GM23338 (cell line): ENCODE data around the gene GJA10. TPM values are rescaled to one million over a fixed set of nuclear protein-coding genes. Genes with fewer than 3 reads are reported as not detected.

Source experiments
- ATAC-seq: fragments of 200-7000 bp; cut with Tn5 transposase; 3 replicates; pipeline ENCODE4 v1.9.1; 2020
- DNase-seq: peaks from one replicate; pipeline ENCODE4 v3.0.0-alpha.2; 2015; ENCODE audit warnings: low spot score
- H2AFZ ChIP-seq: fragments of 200-600 bp; sonication (generic); 2 replicates; pipeline ENCODE4 v1.8.0; 2016; ENCODE audit warnings: antibody characterized with exemption, mild to moderate bottlenecking, moderate library complexity
- H3F3A ChIP-seq: fragments of 200-600 bp; sonication (generic); replicated peaks from 2 replicates; pipeline ENCODE4 v1.8.0; 2017; ENCODE audit warnings: antibody characterized with exemption, mixed run types, low read depth
- H3K27ac ChIP-seq: fragments of 200-600 bp; sonication (generic); 2 replicates; pipeline ENCODE4 v1.6.1; 2016; ENCODE audit warnings: low read depth
- H3K27me3 ChIP-seq: fragments of 200-600 bp; sonication (generic); 2 replicates; pipeline ENCODE4 v1.8.0; 2016; ENCODE audit warnings: mild to moderate bottlenecking, mixed run types, moderate library complexity; ENCODE audit not compliant: insufficient read depth
- H3K36me3 ChIP-seq: fragments of 200-600 bp; sonication (generic); 2 replicates; pipeline ENCODE4 v1.8.0; 2016; ENCODE audit warnings: mild to moderate bottlenecking; ENCODE audit not compliant: insufficient read depth
- H3K4me1 ChIP-seq: fragments of 200-600 bp; sonication (generic); 2 replicates; pipeline ENCODE4 v1.8.0; 2016; ENCODE audit warnings: mild to moderate bottlenecking, moderate library complexity; ENCODE audit not compliant: insufficient read depth
- H3K4me2 ChIP-seq: fragments of 200-600 bp; sonication (generic); 2 replicates; pipeline ENCODE4 v1.7.1; 2017; ENCODE audit warnings: mixed run types
- H3K4me3 ChIP-seq: fragments of 200-600 bp; sonication (generic); 2 replicates; pipeline ENCODE4 v1.6.1; 2016; ENCODE audit warnings: mixed run types
- H3K79me2 ChIP-seq: fragments of 200-600 bp; sonication (generic); replicated peaks from 2 replicates; pipeline ENCODE4 v1.8.0; 2017; ENCODE audit warnings: mild to moderate bottlenecking; ENCODE audit not compliant: insufficient read depth
- H3K9me2 ChIP-seq: fragments of 200-600 bp; sonication (generic); 2 replicates; pipeline ENCODE4 v1.8.0; 2017; ENCODE audit not compliant: insufficient read depth
- H4K20me1 ChIP-seq: fragments of 200-600 bp; sonication (generic); replicated peaks from 2 replicates; pipeline ENCODE4 v1.8.0; 2017; ENCODE audit warnings: mild to moderate bottlenecking; ENCODE audit not compliant: insufficient read depth
- H3K27ac Mint-ChIP-seq: 2 replicates; pipeline ENCODE4 v1.8.0; 2020; ENCODE audit warnings: inconsistent platforms, mild to moderate bottlenecking, moderate library complexity, mixed read lengths
- H3K27me3 Mint-ChIP-seq: 3 replicates; pipeline ENCODE4 v1.8.0; 2022; ENCODE audit warnings: low read depth, mild to moderate bottlenecking, moderate library complexity, mixed read lengths, inconsistent platforms; ENCODE audit not compliant: insufficient read depth, poor library complexity
- H3K36me3 Mint-ChIP-seq: 3 replicates; pipeline ENCODE4 v1.8.0; 2021; ENCODE audit warnings: low read depth, mild to moderate bottlenecking, inconsistent platforms, moderate library complexity, mixed read lengths
- H3K4me1 Mint-ChIP-seq: 3 replicates; pipeline ENCODE4 v1.8.0; 2020; ENCODE audit warnings: mild to moderate bottlenecking, inconsistent platforms, mixed read lengths
- H3K4me3 Mint-ChIP-seq: 3 replicates; pipeline ENCODE4 v1.8.0; 2021; ENCODE audit warnings: moderate library complexity, mild to moderate bottlenecking, inconsistent platforms, mixed read lengths
- H3K9me3 Mint-ChIP-seq: 3 replicates; pipeline ENCODE4 v1.8.0; 2020; ENCODE audit warnings: moderate library complexity, mild to moderate bottlenecking, inconsistent platforms, mixed read lengths
- CREB1 ChIP-seq: fragments of 250-450 bp; sonication (Bioruptor Pico); IDR thresholded peaks from 2 replicates; pipeline ENCODE4 v1.5.0; 2020; ENCODE audit warnings: low read depth, mild to moderate bottlenecking, moderate library complexity
- EZH2 ChIP-seq: fragments of 200-600 bp; sonication (generic); IDR thresholded peaks from one replicate; pipeline ENCODE4 v1.8.0; 2017; ENCODE audit warnings: antibody characterized with exemption, mild to moderate bottlenecking, low read depth; ENCODE audit not compliant: unreplicated experiment
- EZH2phosphoT487 ChIP-seq: fragments of 200-600 bp; sonication (generic); IDR thresholded peaks from one replicate; pipeline ENCODE4 v1.8.1; 2018; ENCODE audit warnings: antibody characterized with exemption; ENCODE audit not compliant: unreplicated experiment
- JUNB ChIP-seq: IDR thresholded peaks from one replicate; pipeline ENCODE4 v1.6.1; 2016; ENCODE audit warnings: antibody characterized with exemption; ENCODE audit not compliant: unreplicated experiment
- NANOG ChIP-seq: IDR thresholded peaks from 2 replicates; pipeline ENCODE4 v1.6.1; 2016; ENCODE audit warnings: antibody characterized with exemption, borderline replicate concordance
- POLR2AphosphoS5 ChIP-seq: IDR thresholded peaks from 2 replicates; pipeline ENCODE4 v1.6.1; 2016; ENCODE audit warnings: antibody characterized with exemption, low read depth
- STAT1 ChIP-seq: IDR thresholded peaks from one replicate; pipeline ENCODE4 v1.6.1; 2016; ENCODE audit warnings: antibody characterized with exemption; ENCODE audit not compliant: unreplicated experiment
- ZNF114 ChIP-seq: fragments of 250-450 bp; sonication (Bioruptor Pico); IDR thresholded peaks from 2 replicates; pipeline ENCODE4 v1.5.0; 2020; ENCODE audit warnings: mild to moderate bottlenecking, moderate library complexity
- ZNF331 ChIP-seq: fragments of 250-450 bp; sonication (Bioruptor Pico); IDR thresholded peaks from 2 replicates; pipeline ENCODE4 v1.5.0; 2020; ENCODE audit warnings: low read depth, mild to moderate bottlenecking, moderate library complexity
- ZNF462 ChIP-seq: fragments of 250-450 bp; sonication (Bioruptor Pico); IDR thresholded peaks from 2 replicates; pipeline ENCODE4 v1.5.0; 2020; ENCODE audit warnings: mild to moderate bottlenecking, moderate library complexity
- polyA plus RNA-seq: library from polyadenylated mRNA; unstranded; fragments of >200 nt; fragmentation: Nextera tagmentation; extraction: Ambion mirVana; gene quantifications from 2 replicates; pipeline ENCODE4 v1.2.1, GENCODE V29; 2016
- total RNA-seq: library from RNA; depleted of rRNA; stranded (reverse); fragments of >200 nt; shearing (Covaris generic); gene quantifications from 2 replicates; pipeline ENCODE4 v1.2.3, GENCODE V29; 2014
- TF ChIP-seq, protein P1 (sequence below): IDR thresholded peaks from 2 replicates; pipeline ENCODE4 v1.6.1; 2016; ENCODE audit warnings: antibody characterized with exemption

GJA10 gene
- total and polyA plus RNA-seq, 2 experiments from 2014 or later, result not detected

- TF ChIP-seq ZNF462, result no peak
- TF ChIP-seq CREB1 (CRISPR knock-in tag), result no peak
- no peak for TF ChIP-seq ZNF114 (CRISPR knock-in tag)
Measured at GRCh38 chr6:89927264-89927663, 33.0 kb downstream of the GJA10 start (continued).

DNA sequence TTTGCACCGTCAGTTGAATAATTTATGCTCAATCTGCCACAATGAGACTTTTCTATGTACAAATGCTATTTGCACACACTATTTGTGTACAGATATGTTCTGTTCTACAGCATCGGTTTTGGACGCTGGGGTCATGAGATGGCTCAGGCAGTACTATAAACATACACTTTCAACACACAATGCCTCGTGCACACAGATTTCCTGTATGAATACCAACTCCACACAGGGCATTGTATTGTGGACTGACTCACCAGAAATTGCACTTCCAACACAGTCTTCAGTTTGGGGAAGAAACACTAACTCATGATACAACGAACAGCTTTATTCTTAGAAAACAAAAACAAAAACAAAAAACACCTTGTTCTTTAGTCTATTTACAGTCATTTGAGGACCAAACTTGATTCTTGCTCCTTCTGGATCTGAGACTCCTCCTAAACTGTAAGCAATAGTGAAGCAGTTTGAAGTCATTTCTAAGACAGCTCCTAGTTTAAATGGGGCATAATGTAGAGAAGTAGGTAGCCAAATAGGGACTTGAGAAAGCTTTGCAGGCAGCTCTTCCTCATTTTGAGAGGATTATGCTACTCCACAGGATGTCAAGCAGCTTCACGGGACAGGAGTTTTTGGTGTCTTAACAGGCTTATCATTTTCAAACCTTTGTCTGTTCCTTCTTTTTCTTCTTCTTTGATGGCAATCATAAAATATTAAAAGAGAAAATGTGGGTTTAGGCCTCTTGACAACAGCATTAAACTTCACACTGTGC is 33.7 kb downstream of the GJA10 start:
- Mint-ChIP-seq H3K27ac (no peak overlapping the region), H3K36me3 (no peaks in the 10 kb centered on the region), H3K27me3 (peaks cover 2% of the 10 kb centered on the region), H3K4me3 (no peak overlapping the region), H3K4me1 (peaks cover 8% of the 10 kb centered on the region), H3K9me3 (no peaks in the 10 kb centered on the region)
- Histone ChIP-seq H2AFZ (no peak overlapping the region), H3F3A (no peaks in the 10 kb centered on the region), H3K27me3 (no peaks in the 10 kb centered on the region), H3K79me2 (no peaks in the 10 kb centered on the region), H3K4me1 (0 out of 2 replicates have a peak, but pooled peaks cover 5% of the 10 kb centered on the region), H3K4me2 (no peak overlapping the region), H3K4me3 (no peak overlapping the region), H3K9me2 (no peaks in the 10 kb centered on the region; the same call in 1 of the 2 replicates), H4K20me1 (no peaks in the 10 kb centered on the region), H3K36me3 (no peaks in the 10 kb centered on the region), H3K27ac (no peak overlapping the region)
- no peak for DNase-seq
- no peak for ATAC-seq
- TF ChIP-seq JUNB (no peak), CREB1 (CRISPR knock-in tag) (no peak), EZH2 (no peak), ZNF331 (CRISPR knock-in tag) (no peak), POLR2AphosphoS5 (no peak), ZNF114 (CRISPR knock-in tag) (no peak), NANOG (no peak), EZH2phosphoT487 (no peak), STAT1 (no peak)
- TF ChIP-seq, protein P1, sequence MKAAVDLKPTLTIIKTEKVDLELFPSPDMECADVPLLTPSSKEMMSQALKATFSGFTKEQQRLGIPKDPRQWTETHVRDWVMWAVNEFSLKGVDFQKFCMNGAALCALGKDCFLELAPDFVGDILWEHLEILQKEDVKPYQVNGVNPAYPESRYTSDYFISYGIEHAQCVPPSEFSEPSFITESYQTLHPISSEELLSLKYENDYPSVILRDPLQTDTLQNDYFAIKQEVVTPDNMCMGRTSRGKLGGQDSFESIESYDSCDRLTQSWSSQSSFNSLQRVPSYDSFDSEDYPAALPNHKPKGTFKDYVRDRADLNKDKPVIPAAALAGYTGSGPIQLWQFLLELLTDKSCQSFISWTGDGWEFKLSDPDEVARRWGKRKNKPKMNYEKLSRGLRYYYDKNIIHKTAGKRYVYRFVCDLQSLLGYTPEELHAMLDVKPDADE, result no peak
